GM19467 (cell line): ENCODE data around the gene CHD9.
"Not testable (repeated sequence)": the region's sequence is repeated elsewhere in the genome, so short reads cannot be mapped to it uniquely, and the experiment has no call there.

ENCODE experiments used
- ATAC-seq: cut with Tn5 transposase; IDR thresholded peaks from one replicate; pipeline ENCODE4 v1.9.1; 2021; ENCODE audit warnings: mild to moderate bottlenecking, moderate library complexity; ENCODE audit not compliant: unreplicated experiment

Gene CHD9

DNA sequence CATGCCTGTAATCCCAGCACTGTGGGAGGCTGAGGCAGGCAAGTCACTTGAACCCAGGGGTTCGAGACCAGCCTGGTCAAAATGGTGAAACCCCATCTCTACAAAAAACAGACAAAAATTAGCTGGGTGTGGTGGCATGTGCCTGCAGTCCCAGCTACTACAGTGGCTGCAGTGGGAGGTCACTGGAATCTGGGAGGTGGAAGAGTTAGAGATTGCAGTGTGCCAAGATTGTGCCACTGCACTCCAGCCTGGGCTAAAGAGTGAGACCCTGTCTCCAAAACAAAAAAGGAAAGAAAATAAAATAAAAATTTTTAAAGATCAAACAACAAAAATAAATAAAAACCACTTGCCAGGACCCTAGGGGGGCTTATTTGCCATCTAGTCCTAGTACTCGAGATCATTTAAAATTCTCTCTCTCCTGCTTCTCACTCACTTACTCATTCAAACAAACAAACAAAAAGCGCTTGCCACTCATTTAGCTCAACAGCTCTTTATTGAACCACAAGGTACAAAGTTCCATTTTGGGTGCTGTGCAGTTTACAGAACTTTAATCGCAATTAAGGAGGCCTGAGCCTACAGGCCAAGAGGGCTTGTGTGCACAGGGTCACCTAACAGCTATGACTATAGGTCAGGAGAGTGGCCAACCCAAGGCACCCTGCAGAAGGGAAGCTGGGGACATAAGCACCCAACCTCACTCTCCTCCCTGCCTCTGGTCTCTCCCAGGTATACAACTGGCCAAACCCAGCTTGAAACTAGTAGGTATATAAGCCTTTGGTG, 6.5 kb upstream of the CHD9 start:
- no peak for ATAC-seq

- not testable (repeated sequence) for ATAC-seq
Measured at GRCh38 chr16:53051255-53051654, 3.5 kb upstream of the CHD9 start.

DNA sequence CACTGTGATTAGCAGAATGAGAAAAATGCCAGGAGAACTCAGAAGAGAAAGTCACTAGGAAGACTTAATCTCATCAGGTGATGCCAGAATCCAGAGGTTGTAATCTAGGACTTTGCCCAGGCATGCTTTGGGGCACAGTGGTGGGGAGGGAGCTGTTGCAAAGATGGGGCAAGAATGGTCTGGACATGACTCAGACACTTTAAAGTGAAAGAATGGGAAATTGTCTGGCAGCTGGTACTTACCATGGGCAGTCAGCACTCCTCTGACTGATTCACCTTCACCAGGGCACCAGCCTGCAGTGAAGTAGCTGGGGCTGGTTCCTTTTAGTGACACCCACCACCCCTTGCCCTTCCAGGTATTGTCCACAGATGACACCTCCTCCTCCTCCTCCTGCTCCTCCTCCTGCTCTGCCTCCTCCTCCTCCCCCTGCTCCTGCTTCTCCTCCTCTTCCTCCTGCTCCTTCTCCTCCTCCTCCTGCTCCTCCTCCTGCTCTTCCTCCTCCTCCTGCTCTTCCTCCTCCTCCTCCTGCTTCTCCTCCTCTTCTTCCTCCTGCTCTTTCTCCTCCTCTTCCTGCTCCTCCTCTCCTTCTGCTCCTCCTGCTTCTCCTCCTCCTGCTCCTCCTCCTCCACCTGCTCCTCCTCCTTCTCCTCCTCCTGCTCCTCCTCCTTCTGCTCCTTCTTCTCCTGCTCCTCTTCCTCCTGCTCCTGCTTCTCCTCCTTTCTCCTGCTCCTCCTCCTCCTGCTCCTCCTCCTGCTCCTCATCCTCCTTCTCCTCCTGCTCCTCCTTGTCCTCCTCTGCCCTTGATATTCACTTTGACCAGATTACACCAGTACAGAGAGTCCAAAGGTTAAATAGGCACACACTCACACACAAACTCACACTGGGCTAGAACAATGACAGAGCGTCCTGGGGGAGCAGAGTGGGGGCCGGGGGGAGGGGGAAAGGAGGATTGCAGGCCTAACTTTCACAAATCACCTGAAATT, 2.0 kb upstream of the CHD9 start, which contains the start of gene CHD9NB:
Gene CHD9NB, minus strand, starts transcription at position 379 of the 983 bp plus-strand sequence. CDS start 8,739 bp downstream, outside the sequence.
- no peak for ATAC-seq

GRCh38 chr16:53053967-53054669, 673 bp upstream of the CHD9 start:
- ATAC-seq, result peak; percentile 27

- no peak for ATAC-seq
Measured at GRCh38 chr16:53055541-53056391, 975 bp downstream of the CHD9 start.

GRCh38 chr16:53056392-53056881, 1.6 kb downstream of the CHD9 start:
- no peak for ATAC-seq

DNA sequence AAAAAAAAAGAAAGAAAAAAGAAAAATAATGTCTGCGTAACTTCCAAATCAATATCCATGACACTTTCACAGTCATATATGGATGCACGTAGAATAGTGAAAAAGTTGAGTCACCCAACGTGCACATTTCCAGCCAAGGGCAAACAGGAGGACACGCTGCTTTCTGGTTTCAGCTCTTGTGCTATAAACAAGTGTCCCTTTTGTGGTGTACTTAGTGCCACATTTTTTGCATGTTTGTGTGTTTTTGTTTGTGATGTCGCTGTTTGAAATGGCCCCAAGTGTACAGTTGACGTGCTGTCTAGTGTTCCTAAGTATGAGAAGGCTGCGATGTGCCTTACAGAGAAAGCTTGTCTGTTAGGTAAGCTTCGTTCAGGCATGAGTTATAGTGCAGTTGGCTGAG, 2.9 kb downstream of the CHD9 start:
- ATAC-seq, result no peak

- ATAC-seq, result no peak
Measured at GRCh38 chr16:53058441-53058840, 3.6 kb downstream of the CHD9 start.

GRCh38 chr16:53058882-53059281, 4.1 kb downstream of the CHD9 start:
- ATAC-seq, result no peak

DNA sequence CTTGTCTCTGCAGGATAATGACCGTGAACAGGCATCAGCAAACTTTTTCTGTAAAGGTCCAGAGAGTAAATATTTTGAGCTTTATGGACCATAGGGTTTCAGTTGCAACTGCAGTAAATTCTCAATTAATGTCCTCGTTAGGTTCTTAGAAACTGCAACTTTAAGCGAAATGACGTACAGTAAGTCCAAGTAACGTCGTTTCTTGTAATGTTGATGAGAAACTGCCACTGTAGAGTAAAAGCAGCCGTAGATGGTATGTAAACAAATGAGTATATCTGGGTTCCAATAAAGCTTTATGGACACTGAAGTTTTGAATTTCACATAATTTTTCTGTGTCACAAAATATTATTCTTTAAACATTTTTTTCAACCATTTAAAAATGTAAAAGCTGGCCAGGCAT, 4.9 kb downstream of the CHD9 start:
- ATAC-seq, result no peak

DNA sequence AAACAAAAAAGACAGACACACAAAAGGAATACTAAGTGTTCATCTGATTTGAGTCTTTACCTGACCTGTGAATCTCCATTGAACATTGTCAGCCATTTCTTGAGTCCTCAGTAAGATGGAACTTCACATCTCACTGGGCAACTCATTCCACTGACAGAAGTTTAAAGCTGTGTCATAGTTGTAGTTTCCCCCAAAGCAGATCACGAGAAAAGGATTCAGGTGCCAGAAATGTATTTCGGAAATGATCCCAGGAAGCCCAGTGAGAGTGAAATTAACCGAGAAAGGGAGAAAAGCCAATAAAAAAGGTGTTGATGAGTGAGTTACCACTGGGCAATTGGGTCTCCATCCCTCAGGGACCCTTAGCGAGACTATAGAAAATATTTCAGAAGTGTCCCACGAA, 6.5 kb downstream of the CHD9 start:
- peak; percentile 23 for ATAC-seq

GRCh38 chr16:53061701-53062159, 6.9 kb downstream of the CHD9 start:
- peak; percentile 87 for ATAC-seq

- ATAC-seq, result no peak
Measured at GRCh38 chr16:53064081-53064578, 9.3 kb downstream of the CHD9 start.

DNA sequence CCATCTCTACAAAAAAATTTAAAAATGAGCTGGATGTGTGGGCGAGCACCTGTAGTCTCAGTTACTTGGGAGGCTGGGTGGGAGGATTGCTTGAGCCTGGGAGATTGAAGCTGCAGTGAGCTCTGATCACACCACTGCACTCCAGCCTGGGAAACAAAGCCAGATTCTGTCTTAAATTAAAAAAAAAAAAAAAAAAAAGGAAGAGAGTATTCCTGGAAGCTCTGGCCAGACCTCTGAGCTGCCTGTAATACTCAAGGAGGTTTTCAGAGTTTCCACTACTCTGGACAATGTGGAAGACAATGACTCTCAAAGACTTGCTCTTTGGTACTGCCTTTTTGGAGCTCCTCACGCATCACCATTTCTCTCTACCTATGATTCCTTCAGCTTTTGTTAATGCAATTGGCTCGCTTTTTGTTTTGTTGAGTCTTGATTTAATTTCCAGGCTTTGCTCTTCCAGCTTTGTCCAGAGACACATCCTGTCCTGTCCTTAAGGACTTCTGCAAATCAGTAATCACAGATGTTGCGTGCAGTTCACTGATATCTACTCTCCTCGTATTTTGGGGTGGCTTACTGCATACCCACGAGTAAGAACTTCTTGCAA, 10.8 kb downstream of the CHD9 start:
- no peak for ATAC-seq

DNA sequence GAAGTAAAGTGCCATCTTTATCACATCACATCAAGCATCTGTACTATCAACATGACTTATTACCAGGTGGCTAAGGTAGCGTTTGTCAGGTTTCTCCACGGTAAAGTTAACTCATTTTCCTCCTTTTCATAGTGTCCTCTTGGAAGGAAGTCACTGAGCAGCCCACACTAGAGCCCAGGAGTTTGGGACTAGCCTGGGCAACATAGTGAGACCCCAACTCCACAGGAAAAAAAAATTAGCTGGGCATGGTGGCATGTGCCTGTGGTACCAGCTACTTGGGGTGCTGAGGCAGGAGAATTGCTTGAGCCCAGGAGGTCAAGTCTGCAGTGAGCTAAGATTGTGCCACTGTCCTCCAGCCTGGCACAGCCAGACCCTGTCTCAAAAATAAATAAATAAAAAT, 12.9 kb downstream of the CHD9 start:
- ATAC-seq, result no peak

GRCh38 chr16:53068423-53068833, 13.6 kb downstream of the CHD9 start:
- peak; percentile 57 for ATAC-seq

GRCh38 chr16:53069772-53070171, 15.0 kb downstream of the CHD9 start:
- no peak for ATAC-seq

GRCh38 chr16:53071748-53072301, 17.0 kb downstream of the CHD9 start:
- peak; percentile 56 for ATAC-seq

- ATAC-seq, result no peak
Measured at GRCh38 chr16:53073022-53073421, 18.2 kb downstream of the CHD9 start.
